Mucosa of rectum (tissue), 2 donors: ENCODE measurements around the gene NR1H4.

Experiments
- H3K27ac ChIP-seq, 2 donors: one replicate each; pipeline ENCODE4 v1.7.0; 2013; ENCODE audit warnings: inconsistent platforms in 2 of 2, low read depth in 2 of 2, low read length in 2 of 2
- H3K27me3 ChIP-seq, 2 donors: one replicate each; pipeline ENCODE4 v1.7.0; 2013; ENCODE audit warnings: low read length in 2 of 2; ENCODE audit not compliant: control insufficient read depth in 2 of 2, insufficient read depth in 2 of 2
- H3K36me3 ChIP-seq, 2 donors: one replicate each; pipeline ENCODE4 v1.7.0; 2013; ENCODE audit warnings: low read length in 2 of 2; ENCODE audit not compliant: control insufficient read depth in 2 of 2, insufficient read depth in 2 of 2
- H3K4me1 ChIP-seq, 2 donors: one replicate each; pipeline ENCODE4 v1.7.0; 2013; ENCODE audit warnings: low read length in 2 of 2, mild to moderate bottlenecking in 1 of 2; ENCODE audit not compliant: control insufficient read depth in 2 of 2, insufficient read depth in 2 of 2
- H3K4me3 ChIP-seq, 2 donors: one replicate each; pipeline ENCODE4 v1.7.0; 2013; ENCODE audit warnings: low read length in 2 of 2
- H3K9ac ChIP-seq, 2 donors: one replicate each; pipeline ENCODE4 v1.7.0; 2013; ENCODE audit warnings: low read length in 2 of 2, low read depth in 1 of 2, mild to moderate bottlenecking in 1 of 2
- H3K9me3 ChIP-seq, 2 donors: one replicate each; pipeline ENCODE4 v1.7.0; 2013; ENCODE audit warnings: low read length in 2 of 2; ENCODE audit not compliant: control insufficient read depth in 2 of 2
- donor health status: healthy.
- donor health status: Normal muscosa, but diverticular disease.

Gene NR1H4

DNA sequence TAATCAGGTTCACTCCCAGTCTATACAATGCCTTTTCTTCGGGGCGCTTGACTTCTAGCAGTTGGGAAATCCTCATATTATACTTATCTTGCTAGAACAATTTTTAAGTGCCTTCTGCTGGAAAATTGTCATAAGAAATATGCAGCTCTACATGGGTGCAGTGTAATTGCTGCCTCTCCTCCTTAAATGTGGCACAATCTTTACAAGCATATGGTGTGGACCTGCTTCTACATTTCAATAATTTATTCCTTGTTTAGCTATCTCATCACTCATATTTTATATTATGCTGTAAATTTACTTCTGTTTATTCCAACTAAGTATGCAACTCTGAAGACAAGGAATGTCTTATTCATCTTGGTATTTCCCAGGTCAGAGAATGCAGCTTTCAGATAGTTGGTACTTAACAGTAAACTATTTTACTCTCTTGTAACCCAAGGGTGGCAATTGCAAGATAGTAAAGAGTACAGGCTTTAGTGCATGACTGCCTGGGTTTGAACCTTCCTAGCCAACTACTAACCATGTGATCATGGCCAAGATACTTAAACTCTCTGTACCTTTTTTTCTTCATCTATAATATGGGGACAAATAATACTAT is 56.2 kb downstream of the NR1H4 start:
- H3K27ac ChIP-seq: no peak overlapping the region
- H3K9me3 ChIP-seq: no peaks in the 10 kb centered on the region
- no peaks in the 10 kb centered on the region for H3K36me3 ChIP-seq
- H3K4me1 ChIP-seq: no peaks in the 10 kb centered on the region
- no peak overlapping the region for H3K4me3 ChIP-seq
- H3K9ac ChIP-seq: no peak overlapping the region
- H3K27me3 ChIP-seq: no peaks in the 10 kb centered on the region

- Histone ChIP-seq H3K9ac (no peak overlapping the region), H3K4me3 (no peak overlapping the region), H3K4me1 (no peaks in the 10 kb centered on the region), H3K36me3 (no peaks in the 10 kb centered on the region), H3K27me3 (no peaks in the 10 kb centered on the region), H3K27ac (no peak overlapping the region), H3K9me3 (no peaks in the 10 kb centered on the region)
These were observed 59.7 kb downstream of the NR1H4 start for GRCh38 chr12:100533376-100533775.

DNA sequence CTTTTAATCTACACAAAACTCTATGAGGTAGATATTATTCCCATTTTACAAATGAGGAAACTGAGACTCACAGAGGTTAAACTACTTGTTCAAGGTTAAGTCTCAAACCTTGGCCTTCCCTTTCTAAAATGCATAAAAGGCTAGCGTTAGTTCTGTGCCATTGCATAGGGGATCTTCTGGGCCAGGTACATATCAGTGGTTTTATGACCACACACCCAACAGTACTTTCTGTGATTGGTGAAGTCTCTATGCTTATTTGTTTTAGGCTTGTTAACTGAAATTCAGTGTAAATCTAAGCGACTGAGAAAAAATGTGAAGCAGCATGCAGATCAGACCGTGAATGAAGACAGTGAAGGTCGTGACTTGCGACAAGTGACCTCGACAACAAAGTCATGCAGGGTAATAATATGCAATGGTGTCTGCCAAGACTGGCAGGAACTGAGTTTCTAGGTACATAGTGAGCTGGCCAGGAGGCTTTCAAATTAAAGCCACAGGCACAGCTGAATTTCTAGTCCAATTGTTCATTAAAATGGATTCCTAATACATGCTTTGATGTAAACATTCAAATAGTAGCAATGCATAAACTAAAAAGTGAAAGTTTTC is 61.1 kb downstream of the NR1H4 start:
- Histone ChIP-seq H3K9me3 (no peaks in the 10 kb centered on the region), H3K4me1 (no peaks in the 10 kb centered on the region), H3K36me3 (no peaks in the 10 kb centered on the region), H3K27me3 (no peaks in the 10 kb centered on the region), H3K9ac (no peak overlapping the region), H3K27ac (no peak overlapping the region), H3K4me3 (no peak overlapping the region)

GRCh38 chr12:100539202-100539601 is 65.5 kb downstream of the NR1H4 start:
- H3K27me3 ChIP-seq: no peaks in the 10 kb centered on the region
- H3K4me1 ChIP-seq: no peaks in the 10 kb centered on the region
- no peak overlapping the region for H3K9ac ChIP-seq
- no peaks in the 10 kb centered on the region for H3K36me3 ChIP-seq
- H3K4me3 ChIP-seq: no peak overlapping the region
- H3K27ac ChIP-seq: no peak overlapping the region
- H3K9me3 ChIP-seq: no peaks in the 10 kb centered on the region

DNA sequence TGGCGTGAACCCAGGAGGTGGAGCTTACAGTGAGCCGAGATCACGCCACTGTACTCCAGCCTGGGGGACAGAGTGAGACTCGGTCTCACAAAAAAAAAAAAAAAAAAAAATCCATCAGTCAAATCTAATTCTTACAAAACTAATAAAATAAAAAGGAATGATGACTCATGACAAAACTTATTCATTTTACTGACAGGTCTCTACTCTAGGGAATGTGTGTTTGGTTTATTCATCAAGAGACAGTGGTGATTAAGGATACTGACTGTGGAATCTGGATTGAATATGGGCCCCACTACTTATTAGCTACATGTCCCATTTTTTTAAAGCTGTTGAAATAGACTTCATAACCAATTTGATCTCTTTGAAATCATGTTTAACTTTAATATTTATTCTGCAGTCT is 70.5 kb downstream of the NR1H4 start:
- no peaks in the 10 kb centered on the region for H3K27me3 ChIP-seq
- H3K9me3 ChIP-seq: no peaks in the 10 kb centered on the region
- H3K4me3 ChIP-seq: no peak overlapping the region
- no peaks in the 10 kb centered on the region for H3K4me1 ChIP-seq
- H3K27ac ChIP-seq: no peak overlapping the region
- H3K9ac ChIP-seq: no peak overlapping the region
- peaks cover 0 to 2% of the 10 kb centered on the region in 2 donors for H3K36me3 ChIP-seq

DNA sequence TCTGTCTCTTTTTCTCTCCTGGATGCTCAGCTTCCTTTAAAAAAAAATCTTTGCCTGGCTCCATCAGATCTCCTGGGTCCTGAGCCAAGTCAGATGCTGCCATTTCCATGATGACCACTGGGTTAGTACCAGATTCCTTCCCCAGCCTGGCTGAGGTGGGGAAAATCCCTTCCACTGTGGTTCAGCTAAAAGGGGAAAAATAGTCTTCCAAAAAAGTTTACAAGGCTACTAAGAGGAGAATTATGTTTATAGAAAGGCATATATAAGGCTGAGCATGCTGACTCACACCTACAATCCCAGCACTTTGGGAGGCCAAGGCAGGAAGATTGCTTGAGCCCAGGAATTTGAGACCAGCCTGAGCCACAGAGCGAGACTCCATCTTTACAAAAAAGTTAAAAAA is 71.4 kb downstream of the NR1H4 start:
- Histone ChIP-seq H3K36me3 (peaks cover 0 to 2% of the 10 kb centered on the region in 2 donors), H3K9ac (no peak overlapping the region), H3K4me1 (no peaks in the 10 kb centered on the region), H3K4me3 (no peak overlapping the region), H3K27me3 (no peaks in the 10 kb centered on the region), H3K27ac (no peak overlapping the region), H3K9me3 (no peaks in the 10 kb centered on the region)

GRCh38 chr12:100553936-100554335 is 80.3 kb downstream of the NR1H4 start:
- H3K4me1 ChIP-seq: no peaks in the 10 kb centered on the region
- no peaks in the 10 kb centered on the region for H3K27me3 ChIP-seq
- no peaks in the 10 kb centered on the region for H3K36me3 ChIP-seq
- H3K9me3 ChIP-seq: no peaks in the 10 kb centered on the region
- no peak overlapping the region for H3K4me3 ChIP-seq
- no peak overlapping the region for H3K9ac ChIP-seq
- H3K27ac ChIP-seq: no peak overlapping the region

GRCh38 chr12:100554608-100555077 is 81.0 kb downstream of the NR1H4 start:
- H3K4me3 ChIP-seq: no peak overlapping the region
- H3K9me3 ChIP-seq: no peaks in the 10 kb centered on the region
- no peaks in the 10 kb centered on the region for H3K4me1 ChIP-seq
- no peaks in the 10 kb centered on the region for H3K36me3 ChIP-seq
- H3K27me3 ChIP-seq: no peaks in the 10 kb centered on the region
- no peak overlapping the region for H3K27ac ChIP-seq
- no peak overlapping the region for H3K9ac ChIP-seq

- Histone ChIP-seq H3K4me3 (no peak overlapping the region), H3K27ac (no peak overlapping the region), H3K27me3 (no peaks in the 10 kb centered on the region), H3K9me3 (no peaks in the 10 kb centered on the region), H3K4me1 (no peaks in the 10 kb centered on the region), H3K9ac (no peak overlapping the region), H3K36me3 (no peaks in the 10 kb centered on the region)
These were observed 82.1 kb downstream of the NR1H4 start for GRCh38 chr12:100555722-100556121.

- H3K4me1 ChIP-seq: no peaks in the 10 kb centered on the region
- H3K9ac ChIP-seq: no peak overlapping the region
- H3K27me3 ChIP-seq: no peaks in the 10 kb centered on the region
- H3K4me3 ChIP-seq: no peak overlapping the region
- H3K27ac ChIP-seq: no peak overlapping the region
- H3K36me3 ChIP-seq: no peaks in the 10 kb centered on the region
- H3K9me3 ChIP-seq: no peaks in the 10 kb centered on the region
These were observed 83.7 kb downstream of the NR1H4 start for GRCh38 chr12:100557357-100557756.
